GM19328 (cell line): Measurements from ENCODE around the gene SPCS3.
A peak's percentile ranks its signal among the peaks of the same experiment; 100 is the strongest.
"Not testable (repeated sequence)": the region's sequence is repeated elsewhere in the genome, so short reads cannot be mapped to it uniquely, and the experiment has no call there.

Experiments used
- ATAC-seq: cut with Tn5 transposase; IDR thresholded peaks from one replicate; pipeline ENCODE4 v1.9.1; 2021; ENCODE audit warnings: mild to moderate bottlenecking, moderate library complexity; ENCODE audit not compliant: unreplicated experiment

The SPCS3 gene

DNA sequence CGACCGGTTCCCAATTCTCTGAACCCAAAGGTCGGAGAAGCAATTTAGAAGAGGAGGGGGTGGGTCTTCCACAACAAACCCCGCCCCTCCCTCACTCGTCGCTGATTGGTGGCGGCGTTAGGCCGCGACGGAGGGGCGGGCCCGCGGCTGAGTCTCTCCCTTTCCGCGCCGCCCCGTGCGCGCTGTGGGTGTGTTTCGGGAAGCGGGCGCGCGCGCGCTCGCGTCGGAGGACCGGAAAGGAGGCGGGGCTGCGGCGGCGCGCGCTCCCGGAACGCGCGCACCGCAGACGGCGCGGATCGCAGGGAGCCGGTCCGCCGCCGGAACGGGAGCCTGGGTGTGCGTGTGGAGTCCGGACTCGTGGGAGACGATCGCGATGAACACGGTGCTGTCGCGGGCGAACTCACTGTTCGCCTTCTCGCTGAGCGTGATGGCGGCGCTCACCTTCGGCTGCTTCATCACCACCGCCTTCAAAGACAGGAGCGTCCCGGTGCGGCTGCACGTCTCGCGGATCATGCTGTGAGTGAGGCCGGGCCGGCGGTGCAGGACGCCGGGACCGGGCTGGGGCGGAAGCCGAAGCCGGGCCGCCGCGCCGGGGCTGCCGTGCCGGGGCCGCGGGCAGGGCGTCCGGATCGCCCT is at the start of gene SPCS3:
SPCS3 (plus strand) TSS at position 263 of the 636 bp plus-strand sequence; CDS start at position 374, 111 bp downstream.
- ATAC-seq = peak; percentile 90

DNA sequence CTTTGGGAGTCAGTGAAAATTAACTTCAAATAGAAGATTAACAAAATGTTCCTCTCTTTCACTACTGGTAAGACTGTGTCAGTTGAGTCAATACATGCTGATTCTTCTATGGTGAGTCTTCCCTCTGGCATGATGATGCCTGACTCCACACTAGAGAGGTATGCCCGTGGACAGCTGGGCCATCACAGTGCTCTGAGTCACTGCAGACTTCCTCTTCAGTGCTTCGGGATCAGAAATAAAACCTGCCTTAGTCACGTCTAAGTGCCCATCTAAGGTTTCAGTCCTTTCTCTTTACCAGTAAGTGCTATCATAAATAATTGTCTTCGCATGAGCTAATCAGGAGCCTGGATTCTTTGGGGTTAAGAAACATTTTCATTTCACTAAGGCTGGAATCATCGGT is 49.1 kb upstream of the SPCS3 start:
- ATAC-seq = no peak

GRCh38 chr4:176271749-176272148 is 48.0 kb upstream of the SPCS3 start:
- no peak for ATAC-seq

DNA sequence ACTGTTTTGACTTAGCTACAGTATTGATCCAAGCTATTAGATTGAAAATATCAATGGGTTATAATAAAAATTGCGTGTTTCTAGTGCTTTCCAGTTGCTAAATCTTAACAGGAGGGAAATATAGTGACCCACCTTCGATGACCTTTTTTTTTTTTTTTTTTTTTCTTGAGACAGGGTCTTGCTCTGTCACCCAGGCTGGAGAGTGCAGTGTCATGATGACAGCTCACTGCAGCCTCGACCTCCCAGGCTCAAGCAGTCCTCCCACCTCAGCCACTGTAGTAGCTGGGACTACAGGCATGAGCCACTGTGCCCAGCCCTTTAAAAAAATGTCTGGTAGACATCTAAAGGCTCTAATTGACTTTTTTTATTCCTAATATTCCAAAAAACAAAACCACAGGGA is 47.0 kb upstream of the SPCS3 start:
- no peak for ATAC-seq

- ATAC-seq = no peak
Measured at GRCh38 chr4:176273736-176274135, 46.0 kb upstream of the SPCS3 start.

DNA sequence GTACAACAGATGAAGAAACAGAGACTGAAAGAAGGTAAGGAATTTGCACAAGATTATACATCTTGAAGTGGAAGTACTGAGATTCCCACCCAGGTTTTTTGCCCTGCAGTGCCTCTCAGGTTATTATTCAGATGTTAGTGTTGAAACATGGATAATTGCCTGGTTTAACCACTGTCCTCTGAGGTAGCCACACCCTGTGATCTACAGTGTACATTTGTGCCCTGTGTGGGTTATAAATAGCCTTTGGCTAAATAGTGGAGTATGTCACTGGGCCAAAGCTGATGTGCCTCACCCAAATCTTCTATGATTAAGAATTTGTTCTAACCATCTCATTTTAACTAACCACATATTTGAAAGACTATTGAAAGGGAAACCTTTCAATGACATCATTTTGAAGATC is 45.3 kb upstream of the SPCS3 start:
- ATAC-seq = no peak

DNA sequence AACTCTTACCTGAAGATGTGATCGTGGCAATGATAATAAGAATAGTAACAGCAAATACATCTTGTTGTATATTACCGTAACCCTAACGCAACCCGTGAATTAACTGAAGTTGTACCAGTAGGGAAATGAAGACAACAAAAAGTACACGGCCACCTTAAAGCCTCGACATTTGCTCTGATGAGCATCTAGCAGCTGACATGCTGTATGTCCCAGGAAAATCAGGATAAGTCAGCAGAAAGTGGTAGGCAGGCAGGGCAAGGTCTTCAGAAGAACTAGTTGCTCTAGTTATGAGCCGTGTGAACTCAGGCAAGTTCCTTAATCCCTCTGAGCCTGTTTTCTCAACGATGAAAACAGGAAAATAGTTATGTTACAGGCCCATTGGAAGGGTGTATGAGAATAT is 43.1 kb upstream of the SPCS3 start:
- no peak for ATAC-seq

DNA sequence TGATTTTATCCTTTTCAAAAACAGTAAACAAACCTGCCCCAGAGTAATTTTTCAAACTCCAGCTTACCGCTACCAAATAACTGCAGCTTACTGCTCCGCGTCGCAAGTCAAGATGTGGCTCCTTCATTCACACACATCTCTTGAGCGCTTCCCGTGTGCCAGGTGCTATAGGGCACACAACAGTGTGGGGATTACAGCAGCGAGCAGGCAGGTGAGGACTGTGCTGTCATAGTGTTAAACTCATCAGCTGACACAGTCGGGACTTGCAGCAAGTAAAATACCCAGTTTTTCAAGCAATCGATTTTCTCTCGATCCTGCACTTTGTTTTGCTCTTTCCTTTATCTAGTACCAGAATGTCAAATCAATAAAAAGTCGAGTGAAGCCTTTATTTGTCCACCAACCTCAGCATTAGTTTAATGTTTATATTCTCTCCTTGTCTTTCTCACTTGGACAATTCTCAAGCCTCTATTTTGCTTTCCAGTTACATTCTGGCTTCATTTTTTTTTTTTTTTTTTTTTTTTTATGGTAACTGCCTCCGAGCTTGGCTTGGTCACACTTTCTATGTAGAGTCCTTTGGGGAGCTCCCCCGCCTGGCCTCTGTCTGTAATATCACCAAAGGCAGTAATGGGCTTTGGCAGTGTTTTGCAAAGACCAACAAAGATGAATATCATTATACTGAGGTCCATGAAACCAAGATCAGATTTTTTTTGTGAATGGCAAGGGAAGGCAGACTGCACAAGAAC is 42.4 kb upstream of the SPCS3 start:
- peak; percentile 86 for ATAC-seq

DNA sequence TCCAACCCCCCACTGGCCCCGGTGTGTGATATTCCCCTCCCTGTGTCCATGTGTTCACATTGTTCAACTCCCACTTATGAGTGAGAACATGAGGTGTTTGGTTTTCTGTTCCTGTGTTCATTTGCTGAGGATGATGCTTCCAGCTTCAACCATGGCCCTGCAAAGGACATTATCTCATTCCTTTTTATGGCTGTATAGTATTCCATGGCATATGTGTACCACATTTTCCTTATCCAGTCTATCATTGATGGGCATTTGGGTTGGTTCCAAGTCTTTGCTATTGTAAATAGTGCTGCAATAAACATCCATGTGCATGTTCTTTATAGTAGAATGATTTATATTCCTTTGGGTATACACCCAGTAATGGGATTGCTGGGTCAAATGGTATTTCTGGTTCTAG is 40.2 kb upstream of the SPCS3 start:
- not testable (repeated sequence) for ATAC-seq

DNA sequence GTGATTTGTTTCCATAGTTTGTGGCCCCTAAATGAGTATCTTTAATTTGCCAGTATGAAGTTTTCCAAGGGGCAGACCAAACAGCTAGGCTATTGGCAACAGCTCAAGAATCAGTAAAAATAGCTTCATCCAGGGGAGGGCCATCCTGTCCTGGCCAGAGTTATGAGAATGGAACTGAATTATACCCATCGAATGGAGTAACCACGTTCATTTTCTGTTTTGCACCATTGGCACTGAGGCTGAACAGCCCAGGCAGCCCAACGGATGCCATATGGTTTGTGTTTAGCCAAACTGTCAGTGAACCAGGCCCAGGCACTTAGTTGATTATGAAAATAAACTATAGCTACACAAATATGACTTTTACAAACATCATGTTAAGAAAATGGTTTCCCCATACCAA is 33.0 kb upstream of the SPCS3 start:
- ATAC-seq = no peak

DNA sequence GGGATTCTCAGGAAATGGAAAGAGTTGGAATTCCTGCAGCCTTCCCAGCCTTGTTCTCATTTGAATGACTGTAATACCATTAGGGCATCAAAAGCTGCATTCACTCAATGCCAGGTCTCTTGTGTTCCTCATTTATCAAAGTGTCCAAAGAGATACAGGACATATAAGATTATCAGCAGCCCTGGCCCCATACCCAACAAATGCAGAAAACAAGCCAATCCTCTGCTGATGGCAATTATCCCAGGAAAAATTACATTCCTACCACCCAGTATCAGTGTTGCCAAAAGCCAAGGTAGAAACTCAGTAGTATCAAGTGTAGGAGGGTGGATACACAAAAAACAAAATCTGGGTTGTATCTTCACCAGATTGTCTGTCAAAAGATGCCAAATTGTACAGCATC is 32.2 kb upstream of the SPCS3 start:
- ATAC-seq = no peak

DNA sequence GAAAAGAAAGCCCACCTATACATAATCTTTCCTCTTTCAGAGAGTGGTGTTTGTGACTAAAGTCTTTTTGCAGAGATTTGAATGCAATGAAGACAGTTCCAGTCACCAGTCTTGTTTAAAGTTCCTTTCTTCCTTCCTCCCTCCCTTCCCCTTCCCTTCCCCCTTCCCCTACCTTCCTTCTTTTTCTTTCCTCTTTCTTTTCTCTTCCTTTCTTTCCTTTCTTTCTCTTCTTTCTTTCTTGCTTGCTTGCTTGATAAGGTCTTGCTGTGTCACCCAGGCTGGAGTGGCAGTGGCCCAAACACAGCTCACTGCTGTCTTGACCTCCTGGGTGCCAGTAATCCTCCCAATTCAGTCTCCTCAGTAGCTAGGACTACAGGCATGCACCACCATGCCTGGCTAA is 31.7 kb upstream of the SPCS3 start:
- ATAC-seq = no peak

- ATAC-seq = no peak
Measured at GRCh38 chr4:176289561-176289960, 30.2 kb upstream of the SPCS3 start.

- ATAC-seq = no peak
Measured at GRCh38 chr4:176290520-176290919, 29.2 kb upstream of the SPCS3 start.

GRCh38 chr4:176291748-176292147 is 28.0 kb upstream of the SPCS3 start:
- ATAC-seq = no peak

DNA sequence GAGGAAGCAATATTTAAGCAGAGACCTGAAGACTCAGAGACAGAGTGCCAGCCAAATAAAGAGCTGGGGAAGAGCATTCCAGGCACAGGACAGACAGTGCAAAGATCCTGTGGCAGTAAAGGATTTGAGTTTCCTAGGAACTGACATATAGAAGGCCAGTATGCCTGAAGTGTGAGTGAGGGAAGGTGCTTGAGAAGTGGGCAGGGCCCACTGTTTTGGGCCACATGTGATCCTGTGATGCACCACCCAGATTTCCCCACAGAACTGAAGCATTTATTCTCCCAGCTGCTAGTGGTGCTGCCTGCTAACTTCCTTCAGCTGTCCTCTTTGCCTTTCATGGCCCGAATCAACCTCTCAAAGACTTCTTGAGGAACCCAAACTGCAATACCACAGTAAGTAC is 26.8 kb upstream of the SPCS3 start:
- ATAC-seq = no peak

- ATAC-seq = no peak
Measured at GRCh38 chr4:176293660-176294059, 26.1 kb upstream of the SPCS3 start.

- ATAC-seq = not testable (repeated sequence)
Measured at GRCh38 chr4:176295907-176296306, 23.9 kb upstream of the SPCS3 start.

GRCh38 chr4:176298664-176299063 is 21.1 kb upstream of the SPCS3 start:
- ATAC-seq = no peak

GRCh38 chr4:176300036-176300435 is 19.7 kb upstream of the SPCS3 start:
- no peak for ATAC-seq

- ATAC-seq = no peak
Measured at GRCh38 chr4:176300565-176300964, 19.2 kb upstream of the SPCS3 start.
